HFFc6 (cell line): ENCODE data around the gene A4GALT. TPM values are rescaled to one million over a fixed set of nuclear protein-coding genes. Genes with fewer than 3 reads are reported as not detected.
A peak's percentile ranks its signal among the peaks of the same experiment; 100 is the strongest.

ENCODE experiments used
- DNase-seq: peaks from one replicate; pipeline ENCODE4 v3.0.0-alpha.2; 2018
- H3K27ac Mint-ChIP-seq: 2 replicates; pipeline ENCODE4 v1.8.0; 2020; ENCODE audit warnings: mild to moderate bottlenecking, mixed read lengths
- H3K27me3 Mint-ChIP-seq: 2 replicates; pipeline ENCODE4 v1.8.0; 2021; ENCODE audit warnings: mild to moderate bottlenecking, moderate library complexity, mixed read lengths; ENCODE audit not compliant: insufficient read depth
- H3K36me3 Mint-ChIP-seq: 2 replicates; pipeline ENCODE4 v1.8.0; 2021; ENCODE audit warnings: low read depth, mixed read lengths
- H3K4me1 Mint-ChIP-seq: 2 replicates; pipeline ENCODE4 v1.8.0; 2020; ENCODE audit warnings: low read depth, mixed read lengths
- H3K4me3 Mint-ChIP-seq: 2 replicates; pipeline ENCODE4 v1.8.0; 2020; ENCODE audit warnings: mild to moderate bottlenecking, moderate library complexity, mixed read lengths
- H3K9me3 Mint-ChIP-seq: 2 replicates; pipeline ENCODE4 v1.8.0; 2020; ENCODE audit warnings: mild to moderate bottlenecking, mixed read lengths
- total RNA-seq, 6 experiments: library from RNA; stranded (reverse); fragmentation: NEBNext Ultra II Directional; extraction: Animal tissue kit (Norgen Biotek cat#: 25700); gene quantifications; 2 replicates in 1 of 6; 3 replicates in 5 of 6; pipeline ENCODE4 v1.2.3, GENCODE V29; 2021
- TF ChIP-seq, protein P1 (sequence below): fragments of 200-600 bp; sonication (generic); IDR thresholded peaks from 2 replicates; pipeline ENCODE4 v1.5.0; 2021; ENCODE audit warnings: antibody characterized with exemption, mild to moderate bottlenecking

Gene A4GALT
- total RNA-seq, 6 experiments from 2014 or later = 12.2 to 14.3 (median 13.1) TPM

DNA sequence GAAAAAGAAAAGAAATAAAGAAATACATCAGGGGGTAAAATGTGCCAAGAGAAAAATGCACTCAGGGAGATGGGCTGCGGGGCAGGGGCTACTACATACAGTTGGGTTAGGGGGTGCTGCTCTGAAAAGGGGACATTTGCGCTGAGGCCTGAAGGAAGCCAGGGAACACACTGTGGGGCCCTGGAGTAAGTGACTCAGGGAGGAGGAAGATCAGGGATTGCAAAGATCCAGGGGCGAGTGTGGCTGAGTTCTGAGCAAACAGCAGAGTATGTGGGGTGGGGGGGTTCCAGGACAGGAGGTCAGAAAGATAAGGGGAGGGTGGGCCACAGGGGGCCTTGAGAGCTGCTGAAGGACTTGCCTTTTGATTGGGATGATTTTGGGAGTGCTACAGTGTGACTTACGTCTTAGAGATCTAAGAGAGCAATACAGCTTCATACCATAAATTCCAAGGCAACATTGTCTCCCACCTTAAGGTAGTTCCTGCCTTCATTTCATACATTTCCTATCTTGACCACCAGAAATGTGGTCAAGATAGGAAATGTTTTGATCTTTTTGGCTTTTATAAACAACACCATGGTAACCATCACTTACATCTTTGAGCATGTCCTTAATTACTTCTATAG is 5.8 kb downstream of the A4GALT start:
- Mint-ChIP-seq H3K27me3 (peaks cover 3% of the 10 kb centered on the region), H3K4me1 (peaks cover 50% of the 10 kb centered on the region), H3K4me3 (no peak overlapping the region), H3K9me3 (peaks cover 12% of the 10 kb centered on the region), H3K36me3 (peaks cover 18% of the 10 kb centered on the region), H3K27ac (peak overlapping the region; percentile 72)
- no peak for DNase-seq
- TF ChIP-seq, protein P1, sequence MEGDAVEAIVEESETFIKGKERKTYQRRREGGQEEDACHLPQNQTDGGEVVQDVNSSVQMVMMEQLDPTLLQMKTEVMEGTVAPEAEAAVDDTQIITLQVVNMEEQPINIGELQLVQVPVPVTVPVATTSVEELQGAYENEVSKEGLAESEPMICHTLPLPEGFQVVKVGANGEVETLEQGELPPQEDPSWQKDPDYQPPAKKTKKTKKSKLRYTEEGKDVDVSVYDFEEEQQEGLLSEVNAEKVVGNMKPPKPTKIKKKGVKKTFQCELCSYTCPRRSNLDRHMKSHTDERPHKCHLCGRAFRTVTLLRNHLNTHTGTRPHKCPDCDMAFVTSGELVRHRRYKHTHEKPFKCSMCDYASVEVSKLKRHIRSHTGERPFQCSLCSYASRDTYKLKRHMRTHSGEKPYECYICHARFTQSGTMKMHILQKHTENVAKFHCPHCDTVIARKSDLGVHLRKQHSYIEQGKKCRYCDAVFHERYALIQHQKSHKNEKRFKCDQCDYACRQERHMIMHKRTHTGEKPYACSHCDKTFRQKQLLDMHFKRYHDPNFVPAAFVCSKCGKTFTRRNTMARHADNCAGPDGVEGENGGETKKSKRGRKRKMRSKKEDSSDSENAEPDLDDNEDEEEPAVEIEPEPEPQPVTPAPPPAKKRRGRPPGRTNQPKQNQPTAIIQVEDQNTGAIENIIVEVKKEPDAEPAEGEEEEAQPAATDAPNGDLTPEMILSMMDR = no peak

DNA sequence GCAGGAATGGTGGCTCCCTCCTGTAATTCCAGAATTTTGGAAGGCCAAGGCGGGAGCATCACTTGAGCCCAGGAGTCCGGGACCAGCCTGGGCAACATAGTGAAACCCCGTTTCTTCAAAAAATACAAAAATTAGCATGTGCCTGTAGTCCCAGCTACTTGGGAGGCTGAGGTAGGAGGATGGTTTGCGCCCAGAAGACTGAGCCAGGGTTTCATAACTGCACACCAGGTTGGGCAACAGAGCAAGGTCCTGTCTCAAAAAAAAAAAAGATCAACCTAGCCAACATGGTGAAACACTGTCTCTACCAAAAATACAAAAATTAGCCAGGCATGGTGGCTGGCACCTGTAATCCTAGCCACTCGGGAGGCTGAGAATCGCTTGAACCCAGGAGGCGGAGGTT is 6.4 kb downstream of the A4GALT start:
- no peaks in the 10 kb centered on the region; the same call in none of the 2 replicates for H3K27me3 Mint-ChIP-seq
- H3K4me1 Mint-ChIP-seq = peaks cover 45% of the 10 kb centered on the region
- H3K9me3 Mint-ChIP-seq = peaks cover 18% of the 10 kb centered on the region
- TF ChIP-seq, protein P1 = no peak
- no peak overlapping the region for H3K4me3 Mint-ChIP-seq
- H3K36me3 Mint-ChIP-seq = peaks cover 22% of the 10 kb centered on the region
- no peak for DNase-seq
- peak overlapping the region; percentile 72; the same call in 1 of the 2 replicates for H3K27ac Mint-ChIP-seq

DNA sequence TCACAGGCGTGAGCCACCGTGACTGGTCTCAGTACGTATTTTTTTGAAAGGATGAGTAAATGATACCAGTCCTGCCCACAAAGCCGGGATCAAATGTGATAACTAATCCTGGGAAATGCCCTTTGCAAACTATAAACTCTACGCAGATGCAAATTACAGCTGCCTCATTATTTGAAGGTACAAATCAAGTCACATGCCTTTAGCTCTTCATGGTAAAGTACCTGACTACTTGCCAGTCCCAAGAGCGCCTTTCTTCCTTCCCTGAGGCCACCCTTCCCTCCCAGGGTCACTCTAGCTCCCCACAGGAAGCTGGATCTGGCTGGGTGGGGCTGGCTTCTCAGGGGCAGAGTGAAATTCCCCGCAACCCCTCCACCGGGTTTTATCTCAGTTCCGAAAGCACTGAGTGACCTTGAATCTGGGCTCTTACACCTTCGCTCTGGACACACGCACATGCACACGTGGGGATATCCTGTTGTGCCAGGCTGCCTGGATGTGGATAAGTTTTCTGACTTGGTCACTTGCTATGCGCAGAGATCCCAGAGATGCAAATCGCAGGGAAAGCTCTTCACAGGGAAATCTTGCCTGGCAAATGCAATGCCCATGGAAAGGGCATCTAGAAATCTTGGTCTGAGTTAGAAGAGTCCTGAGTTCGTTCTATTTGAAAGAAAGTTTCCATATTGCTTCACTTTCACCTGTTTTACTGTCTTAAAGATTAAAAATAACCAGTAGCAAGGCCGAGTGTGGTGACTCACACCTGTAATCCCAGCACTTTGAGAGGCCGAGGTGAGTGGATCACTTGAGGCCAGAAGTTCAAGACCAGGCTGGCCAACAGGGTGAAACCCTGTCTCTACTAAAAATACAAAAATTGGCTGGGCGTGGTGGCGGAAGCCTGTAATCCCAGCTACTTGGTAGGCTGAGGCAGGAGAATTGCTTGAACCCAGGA is 8.5 kb downstream of the A4GALT start:
- H3K36me3 Mint-ChIP-seq = peaks cover 22% of the 10 kb centered on the region
- TF ChIP-seq, protein P1 = no peak
- no peak overlapping the region for H3K27ac Mint-ChIP-seq
- H3K27me3 Mint-ChIP-seq = no peaks in the 10 kb centered on the region; the same call in 1 of the 2 replicates
- DNase-seq = no peak
- H3K4me1 Mint-ChIP-seq = peaks cover 34% of the 10 kb centered on the region
- peaks cover 22% of the 10 kb centered on the region for H3K9me3 Mint-ChIP-seq
- H3K4me3 Mint-ChIP-seq = no peak overlapping the region

DNA sequence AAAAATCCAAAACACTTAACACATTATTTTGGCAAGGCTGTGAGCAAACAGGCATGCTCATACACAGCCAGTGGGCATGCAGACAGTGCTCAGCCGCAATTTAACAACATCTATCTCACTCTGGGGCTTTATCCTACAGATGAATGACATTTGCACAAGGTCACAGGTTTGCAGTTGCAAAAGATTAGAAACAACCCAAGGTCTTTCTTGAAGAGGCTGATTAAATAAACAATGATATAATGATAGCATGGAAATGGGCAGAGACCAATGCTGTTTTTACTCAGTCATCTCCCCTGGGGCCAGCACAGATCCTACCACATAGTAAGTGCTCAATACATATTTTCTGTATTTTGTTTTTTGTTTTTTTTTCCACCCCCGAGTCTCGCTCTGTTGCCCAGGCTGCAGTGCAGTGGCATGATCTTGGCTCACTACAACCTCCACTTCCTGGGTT is 9.4 kb downstream of the A4GALT start:
- Mint-ChIP-seq H3K36me3 (peaks cover 22% of the 10 kb centered on the region), H3K4me1 (peaks cover 31% of the 10 kb centered on the region), H3K4me3 (no peak overlapping the region), H3K27me3 (no peaks in the 10 kb centered on the region; the same call in 1 of the 2 replicates), H3K9me3 (peaks cover 22% of the 10 kb centered on the region), H3K27ac (no peak overlapping the region)
- DNase-seq = no peak
- TF ChIP-seq, protein P1 = no peak

DNA sequence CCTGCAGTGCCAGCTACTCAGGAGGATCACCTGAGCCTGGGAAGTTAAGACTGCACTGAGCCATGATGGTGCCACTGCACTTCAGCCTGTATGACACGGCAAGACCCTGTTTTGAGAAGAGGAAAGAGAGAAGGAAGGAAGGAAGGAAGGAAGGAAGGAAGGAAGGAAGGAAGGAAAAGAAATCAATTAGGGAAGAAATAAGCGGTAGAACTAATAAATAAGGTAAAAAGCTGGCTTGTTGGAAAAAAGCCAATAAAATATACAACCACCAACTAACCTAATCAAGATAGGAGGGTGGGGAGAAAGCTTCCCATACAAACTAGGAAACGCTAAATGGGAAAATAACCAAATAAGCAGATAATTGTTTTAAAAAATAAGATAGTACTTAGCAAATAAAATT is 12.3 kb downstream of the A4GALT start:
- H3K36me3 Mint-ChIP-seq = peaks cover 22% of the 10 kb centered on the region
- peaks cover 20% of the 10 kb centered on the region for H3K4me1 Mint-ChIP-seq
- DNase-seq = no peak
- no peak overlapping the region for H3K27ac Mint-ChIP-seq
- peaks cover 22% of the 10 kb centered on the region for H3K9me3 Mint-ChIP-seq
- H3K27me3 Mint-ChIP-seq = no peaks in the 10 kb centered on the region; the same call in 1 of the 2 replicates
- TF ChIP-seq, protein P1 = no peak
- H3K4me3 Mint-ChIP-seq = no peak overlapping the region
